RPMI8226 (cell line): ENCODE results near the gene TDRD5.
"Not testable (repeated sequence)": the region's sequence is repeated elsewhere in the genome, so short reads cannot be mapped to it uniquely, and the experiment has no call there.

Experiments
- DNase-seq: peaks from one replicate; pipeline ENCODE4 v3.0.0-alpha.2; 2015

TDRD5 gene

DNA sequence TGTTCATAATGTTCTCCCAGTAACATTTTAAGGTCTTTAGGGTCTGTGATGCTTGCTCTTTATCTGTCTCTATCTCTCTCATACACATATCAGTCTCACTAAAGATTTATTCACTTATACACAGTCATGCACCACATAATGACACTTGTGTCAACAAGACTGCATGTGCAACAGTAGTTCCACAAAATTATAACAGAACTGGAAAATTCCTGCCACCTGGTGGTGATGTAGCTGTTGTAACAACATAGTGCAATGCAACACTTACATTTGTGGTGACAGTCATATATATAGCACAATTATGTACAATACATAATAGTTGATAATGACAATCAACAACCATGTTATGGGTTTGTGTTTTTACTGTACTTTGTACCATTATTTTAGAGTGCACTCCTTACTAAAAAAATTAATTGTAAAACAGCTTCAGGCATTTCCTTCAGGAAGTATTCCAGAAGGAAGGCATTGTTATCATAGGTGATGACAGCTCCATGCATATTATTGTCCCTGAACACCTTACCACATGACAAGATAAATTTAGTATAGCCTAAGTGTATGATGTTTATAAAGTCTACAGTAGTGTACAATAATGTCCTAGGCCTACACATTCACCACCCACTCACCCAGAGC, 8.1 kb downstream of the TDRD5 start:
- DNase-seq: peak; percentile 68

DNA sequence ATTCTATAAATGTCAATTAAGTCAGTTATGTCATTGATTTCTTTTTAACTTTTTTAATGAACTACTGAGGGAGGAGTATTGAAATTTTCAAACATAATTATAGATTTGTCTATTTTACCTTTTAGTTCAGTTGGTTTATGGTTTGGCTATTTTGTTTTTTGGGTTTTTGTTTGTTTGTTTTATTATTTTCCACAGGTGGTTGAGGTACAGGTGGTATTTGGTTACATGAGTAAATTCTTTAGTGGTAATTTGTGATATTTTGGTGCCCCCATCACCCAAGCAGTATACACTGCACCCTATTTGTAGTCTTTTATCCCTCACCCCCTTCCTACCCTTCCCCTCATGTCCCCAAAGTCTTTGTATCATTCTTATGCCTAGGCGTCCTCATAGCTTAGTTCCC, 9.5 kb downstream of the TDRD5 start:
- no peak for DNase-seq

DNA sequence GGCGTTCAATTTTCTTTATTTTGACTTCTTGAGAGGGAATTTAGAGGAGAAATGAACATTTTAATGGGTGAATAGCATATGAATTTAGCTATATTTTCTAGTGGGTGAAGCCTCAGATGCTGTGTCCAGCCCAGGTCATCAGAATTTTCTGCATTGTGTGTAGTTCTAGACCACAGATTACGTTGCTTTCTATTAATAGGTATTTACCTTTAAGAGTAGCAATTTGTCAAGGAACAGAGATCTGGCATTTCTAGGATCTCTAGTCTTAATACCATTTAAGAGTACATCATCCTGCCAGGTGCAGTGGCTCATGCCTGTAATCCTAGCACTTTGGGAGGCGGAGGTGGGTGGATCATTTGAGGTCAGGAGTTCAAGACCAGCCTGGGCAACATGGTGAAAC, 20.7 kb downstream of the TDRD5 start:
- DNase-seq: peak; percentile 75

DNA sequence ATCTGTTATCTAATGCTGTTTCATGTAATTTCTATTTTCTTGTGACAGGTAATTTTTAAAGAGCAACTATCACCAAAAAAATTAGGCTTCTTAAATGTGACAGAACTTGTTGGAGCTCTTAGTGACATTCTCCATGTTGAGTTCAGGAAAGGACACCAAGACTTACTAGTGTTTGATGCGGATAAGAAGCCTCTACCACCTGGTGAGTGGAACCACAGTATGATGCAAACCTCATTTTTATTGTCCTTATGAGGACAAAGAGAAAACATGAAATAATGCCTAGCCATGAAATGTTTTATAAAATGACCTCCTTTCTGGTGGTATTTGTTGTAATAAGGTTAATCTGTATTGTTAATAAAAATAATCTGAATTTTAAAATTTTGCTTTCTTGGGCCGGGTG, 39.1 kb downstream of the TDRD5 start:
- no peak for DNase-seq

DNA sequence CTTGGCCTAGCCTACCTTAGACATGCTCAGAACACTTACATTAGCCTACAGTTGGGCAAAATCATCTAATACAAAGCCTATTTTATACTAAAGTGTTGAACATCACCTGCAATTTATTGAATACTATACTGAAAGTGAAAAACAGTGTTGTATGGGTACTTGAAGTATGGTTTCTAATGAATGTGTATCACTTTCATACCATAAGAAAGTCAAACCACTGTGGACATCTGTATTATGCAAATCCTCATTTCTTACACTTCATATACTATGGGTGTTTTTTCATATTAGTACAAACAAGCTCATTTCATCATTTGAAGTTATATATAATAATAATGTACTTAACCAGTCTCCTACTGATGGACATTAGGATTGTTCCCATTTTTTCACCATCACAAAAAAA, 41.2 kb downstream of the TDRD5 start:
- DNase-seq: no peak

DNA sequence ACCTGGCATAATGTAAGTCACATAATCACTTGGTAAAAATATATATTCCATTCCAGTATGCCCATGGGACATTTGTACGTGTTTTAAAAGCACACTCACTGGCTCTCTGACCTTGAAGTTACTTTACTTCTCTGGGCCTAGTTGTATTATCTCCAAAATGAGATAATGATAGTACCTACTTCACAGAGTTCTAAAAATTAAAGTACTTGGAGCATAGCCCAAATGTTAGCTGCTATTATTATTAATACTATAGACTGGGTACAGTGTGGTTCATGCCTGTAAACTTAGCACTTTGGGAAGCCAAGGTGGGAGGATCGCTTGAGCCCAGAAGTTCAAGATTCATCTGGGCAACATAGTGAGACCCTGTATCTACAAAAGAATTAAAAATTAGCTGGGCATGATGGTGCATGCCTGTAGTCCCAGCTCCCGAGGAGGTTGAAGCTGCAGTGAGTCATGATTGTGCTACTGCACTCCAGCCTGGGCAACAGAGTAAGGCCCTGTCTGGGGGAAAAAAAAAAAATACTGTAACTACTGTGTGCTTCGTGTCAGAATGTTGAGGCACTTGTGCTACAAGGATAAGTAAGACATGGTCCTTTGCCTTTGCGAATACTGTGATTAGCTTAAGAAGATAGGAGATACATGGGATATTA, 45.7 kb downstream of the TDRD5 start:
- no peak for DNase-seq

DNA sequence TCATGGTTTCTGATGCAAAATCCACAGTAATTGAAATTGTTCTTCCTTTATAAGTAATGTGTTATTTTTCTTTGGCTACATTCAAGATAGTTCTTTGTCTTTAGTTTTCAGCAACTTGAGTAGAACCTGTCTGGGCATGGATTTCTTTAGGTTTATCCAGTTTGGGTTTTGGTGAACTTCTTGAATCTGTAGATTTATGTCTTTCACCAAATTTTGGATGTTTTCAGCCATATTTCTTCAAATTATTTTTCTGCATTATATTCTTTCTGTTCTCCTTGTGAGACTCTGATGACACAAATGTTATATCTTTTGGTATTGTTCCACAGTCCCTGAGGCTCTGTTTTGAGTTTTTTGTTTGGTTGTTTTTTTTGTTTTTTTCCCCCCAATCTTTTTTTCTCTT, 69.4 kb downstream of the TDRD5 start:
- no peak for DNase-seq

DNA sequence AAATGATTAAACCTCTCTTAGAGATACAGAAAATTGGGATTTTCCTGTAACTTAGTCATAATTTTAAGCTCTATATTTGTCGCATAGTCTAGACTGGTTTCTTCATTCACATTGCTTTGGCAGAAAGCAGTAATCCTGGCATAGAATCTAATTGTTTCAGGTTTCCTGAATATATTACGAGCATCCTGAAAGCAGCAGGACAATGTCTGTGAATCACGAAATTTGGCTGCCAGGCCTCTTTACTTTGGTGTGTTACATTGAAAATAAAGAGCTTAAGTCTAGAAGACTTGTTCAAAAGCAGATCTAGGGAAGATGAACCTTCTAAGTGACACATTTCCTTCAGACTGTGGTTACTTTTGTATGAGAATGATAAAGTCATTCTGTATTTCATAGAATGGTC, 72.2 kb downstream of the TDRD5 start:
- no peak for DNase-seq

DNA sequence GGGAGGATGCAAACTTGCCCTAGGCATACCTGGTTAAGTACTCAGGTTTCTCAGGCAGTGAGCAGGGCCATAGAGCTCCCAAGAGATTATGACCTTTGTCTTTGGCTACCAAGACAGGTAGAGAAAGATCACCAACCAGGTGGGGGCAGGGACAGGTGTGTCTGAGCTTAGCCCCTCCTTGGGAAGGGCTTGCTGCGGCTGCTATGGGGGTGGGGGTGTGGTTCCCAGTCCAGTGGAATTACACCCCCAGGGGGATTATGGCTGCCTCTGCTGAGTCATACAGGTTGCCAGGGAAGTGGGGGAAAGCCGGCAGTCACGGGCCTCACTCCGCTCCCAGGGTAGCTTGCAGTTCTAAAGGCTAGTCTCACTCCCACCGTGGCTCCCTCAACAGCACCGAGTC, 86.2 kb downstream of the TDRD5 start:
- no peak for DNase-seq

DNA sequence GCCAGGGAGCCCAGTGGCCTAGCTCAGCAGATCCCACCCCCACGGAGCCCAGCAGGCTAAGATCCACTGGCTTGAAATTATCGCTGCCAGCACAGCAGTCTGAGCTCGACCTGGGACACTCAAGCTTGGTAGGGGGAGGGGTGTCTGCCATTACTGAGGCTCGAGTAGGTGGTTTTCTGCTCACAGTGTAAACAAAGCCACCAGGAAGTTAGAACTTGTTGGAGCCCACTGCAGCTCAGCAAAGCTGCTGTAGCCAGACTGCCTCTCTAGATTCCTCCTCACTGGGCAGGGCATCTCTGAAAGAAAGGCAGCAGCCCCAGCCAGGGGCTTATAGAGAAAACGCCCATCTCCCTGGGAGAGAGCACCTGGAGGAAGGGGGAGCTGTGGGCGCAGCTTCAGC, 102.9 kb downstream of the TDRD5 start:
- DNase-seq: not testable (repeated sequence)

DNA sequence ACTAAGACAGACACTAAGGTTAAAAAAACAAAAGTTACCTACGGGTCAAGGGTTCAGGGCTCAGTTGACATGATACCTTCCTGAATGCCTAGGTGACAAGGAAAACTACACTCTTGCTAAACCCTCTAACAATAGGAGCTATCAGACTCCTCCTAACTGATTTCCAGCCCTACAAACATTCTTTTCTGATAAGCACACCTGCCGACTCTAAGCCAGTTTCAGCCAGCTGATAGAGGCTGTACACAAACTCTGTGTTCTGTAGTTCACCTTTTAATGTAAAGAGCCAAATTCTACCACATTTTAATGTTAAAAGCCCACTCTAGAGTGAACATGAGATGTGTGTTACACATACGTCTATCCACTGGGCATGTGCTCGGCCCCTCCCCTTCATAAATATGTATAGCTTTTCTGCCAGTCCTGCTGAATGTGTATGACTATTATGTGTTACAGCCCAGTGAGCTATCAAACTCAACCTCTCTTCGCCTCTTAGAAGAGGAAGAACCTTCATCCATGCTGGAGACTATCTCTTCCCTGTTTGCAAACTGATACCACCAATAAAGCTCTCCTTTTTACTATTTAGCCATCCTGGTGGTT, 111.4 kb downstream of the TDRD5 start:
- no peak for DNase-seq

DNA sequence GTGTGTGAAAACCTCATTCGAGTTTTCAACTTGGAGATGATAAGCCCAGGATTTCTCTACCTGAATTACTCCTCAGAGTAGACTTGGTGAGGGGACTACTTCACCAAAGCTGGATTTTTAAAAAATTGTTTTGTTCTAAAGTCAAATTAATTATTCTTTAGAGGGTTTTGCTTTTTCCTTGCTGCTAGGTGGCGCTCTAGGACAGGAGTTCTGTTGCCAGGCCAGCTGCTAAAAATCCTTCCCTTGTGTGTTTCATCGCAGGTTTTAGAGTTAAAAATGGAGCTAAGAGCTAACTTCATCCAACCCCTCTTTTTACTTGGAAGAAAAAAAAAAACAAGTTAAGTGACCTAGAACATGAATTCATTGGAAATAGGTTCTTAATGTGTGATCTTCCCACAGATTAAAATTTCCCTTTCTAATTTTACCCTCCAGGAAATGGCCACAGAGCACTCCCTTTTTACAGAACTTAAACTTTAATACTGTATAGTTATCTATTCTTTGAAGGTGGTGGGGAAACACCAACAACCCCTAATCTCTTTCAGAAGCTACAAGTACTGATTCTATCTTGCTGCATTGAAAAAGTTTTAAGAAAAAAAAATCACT, 114.8 kb downstream of the TDRD5 start:
- DNase-seq: peak; percentile 71

DNA sequence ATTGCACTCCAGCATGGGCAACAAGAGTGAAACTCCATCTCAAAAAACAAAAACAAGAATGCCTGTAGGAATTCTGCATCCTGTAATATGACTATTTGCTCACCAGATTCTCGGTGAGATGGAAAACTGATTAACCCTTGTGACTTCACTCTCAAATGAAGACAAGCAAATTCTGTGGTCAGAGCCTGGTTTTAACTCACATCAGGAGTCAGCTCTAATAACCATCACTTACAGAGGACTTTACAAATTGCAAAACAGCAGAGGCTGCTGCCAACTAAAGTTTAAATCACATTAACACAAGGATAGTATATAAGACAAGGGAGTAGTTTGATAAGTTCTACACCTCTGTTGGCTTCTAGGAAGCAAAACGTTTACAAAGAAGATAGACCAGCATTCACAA, 115.8 kb downstream of the TDRD5 start:
- no peak for DNase-seq

DNA sequence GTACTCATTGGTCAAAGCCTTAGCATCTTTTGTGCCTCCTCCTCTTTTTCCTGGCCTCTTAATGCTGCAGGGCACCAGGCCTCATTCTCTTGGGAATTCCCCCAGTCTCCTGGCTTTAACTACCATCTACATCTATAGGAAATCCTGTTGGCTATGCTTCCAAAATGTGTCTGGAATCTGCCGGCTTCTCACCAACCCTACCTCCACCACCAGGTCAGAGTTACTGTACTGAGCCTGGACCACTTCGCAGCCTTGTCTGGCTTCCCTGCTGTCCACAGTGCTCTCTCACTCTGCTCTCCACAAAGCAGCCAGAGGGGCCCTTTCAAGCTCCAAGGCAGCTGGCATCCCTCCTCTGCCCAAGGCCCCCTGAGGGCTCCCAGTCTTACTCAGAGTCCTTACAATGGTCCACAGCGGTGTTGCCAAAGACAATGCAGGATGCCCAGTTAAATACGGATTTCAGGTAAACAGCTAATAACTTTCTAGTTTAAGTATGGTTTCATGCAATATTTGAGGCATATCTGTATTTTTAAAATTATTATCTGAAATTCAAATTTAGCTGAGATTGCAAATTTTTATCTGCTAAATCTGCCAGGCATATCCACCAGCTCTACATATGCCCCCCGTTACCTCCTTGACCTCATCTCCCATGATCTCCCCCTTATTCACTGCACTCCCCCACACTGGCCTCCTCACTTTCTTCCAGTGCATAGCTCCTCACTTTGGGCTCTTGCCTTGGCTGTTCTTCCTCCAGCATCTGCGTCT, 117.0 kb downstream of the TDRD5 start:
- DNase-seq: no peak

DNA sequence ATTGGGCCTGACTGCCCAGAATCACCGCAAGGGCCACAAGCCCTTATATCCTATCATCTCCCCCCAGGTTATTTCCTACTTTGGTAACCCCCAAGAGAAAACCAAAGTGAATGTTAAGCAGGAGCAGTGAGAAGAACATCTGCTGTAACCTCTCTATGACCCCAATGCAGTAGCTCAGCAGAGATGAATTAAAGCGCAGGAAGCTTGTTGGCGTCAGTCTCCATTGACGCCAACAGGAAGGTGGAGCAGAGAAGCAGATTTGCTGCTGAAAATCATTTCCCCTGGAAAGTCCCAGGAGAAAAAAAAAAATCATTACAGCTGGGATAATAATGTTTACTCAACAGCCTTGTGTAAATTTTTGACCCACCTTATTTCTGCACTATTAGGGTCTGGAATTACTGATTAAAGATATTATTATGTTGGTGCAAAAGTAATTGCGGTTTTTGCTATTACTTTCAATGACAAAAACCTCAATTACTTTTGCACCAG, 118.3 kb downstream of the TDRD5 start:
- peak; percentile 53 for DNase-seq

DNA sequence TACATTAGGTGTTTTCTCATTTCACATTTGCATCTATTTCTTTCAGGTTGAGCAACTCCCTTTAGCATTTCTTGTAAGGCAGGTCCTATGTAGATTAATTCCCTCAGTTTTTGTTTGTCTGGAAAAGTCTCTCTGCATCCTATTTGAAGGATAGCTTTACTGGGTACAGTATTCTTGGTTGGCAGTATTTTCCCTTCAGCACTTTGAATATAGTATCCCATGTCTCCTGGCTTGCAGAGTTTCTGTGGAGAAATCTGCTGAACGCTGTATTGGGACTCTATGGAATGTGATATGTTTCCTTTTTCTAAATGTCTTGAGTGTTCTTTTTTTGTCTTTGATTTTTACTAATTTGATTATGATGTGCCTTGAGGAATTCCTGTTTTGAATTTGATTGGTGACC, 122.5 kb downstream of the TDRD5 start:
- DNase-seq: no peak

DNA sequence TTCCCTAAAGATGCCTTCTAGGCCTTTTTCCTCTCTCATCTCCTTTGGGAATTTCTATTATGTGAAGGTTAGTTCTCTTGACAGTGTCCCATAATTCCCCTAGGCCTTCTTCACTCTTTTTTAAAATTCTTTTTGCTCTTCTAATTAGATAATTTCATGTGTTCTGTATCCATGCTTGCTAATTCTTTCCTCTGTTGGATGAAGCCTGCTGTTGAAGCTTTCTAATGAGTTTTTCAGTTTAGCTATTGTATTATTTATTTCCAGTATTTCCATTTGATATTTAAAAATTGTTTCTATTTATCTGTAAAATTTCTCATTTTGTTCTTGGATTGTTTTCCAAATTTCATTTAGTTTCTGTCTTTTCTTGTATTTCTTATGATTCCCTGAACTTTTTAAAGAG, 123.0 kb downstream of the TDRD5 start:
- DNase-seq: no peak

DNA sequence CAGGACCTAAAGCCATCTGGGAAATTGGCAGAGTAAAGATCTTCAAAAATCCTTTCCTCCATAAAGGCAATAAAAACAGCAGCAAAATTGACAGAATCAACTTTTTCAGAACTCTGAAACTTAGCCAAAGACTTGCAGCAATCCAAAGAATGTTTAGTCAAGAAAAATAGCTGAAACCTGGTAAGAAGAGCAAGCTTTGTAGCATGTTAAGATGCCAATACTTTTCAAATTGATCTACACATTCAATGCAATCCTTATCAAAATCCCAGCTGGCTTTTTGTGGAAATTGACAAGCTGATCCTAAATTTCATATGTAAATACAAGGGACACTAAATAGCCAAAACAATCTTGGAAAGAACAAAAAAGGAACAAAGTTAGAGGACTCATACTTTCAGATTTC, 127.6 kb downstream of the TDRD5 start:
- DNase-seq: no peak

DNA sequence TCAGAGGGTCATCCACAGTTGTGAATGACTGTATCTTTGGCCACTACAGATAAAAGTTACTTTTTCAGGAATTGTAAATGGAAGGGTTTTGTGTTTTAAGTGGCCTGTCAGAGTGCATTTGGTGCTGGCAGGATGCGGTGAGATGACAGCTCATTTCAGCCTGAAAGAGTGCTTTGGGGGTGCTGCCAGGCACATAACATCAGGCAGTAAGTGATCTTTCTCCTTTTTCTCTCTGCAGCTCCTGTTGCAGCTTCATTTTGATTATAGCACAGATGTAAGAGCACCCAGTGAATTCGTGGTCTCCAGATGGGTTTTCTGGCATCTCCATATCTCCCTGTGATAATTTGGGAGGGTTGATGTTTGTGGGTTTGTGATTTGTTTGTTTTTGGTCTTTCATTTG, 136.6 kb downstream of the TDRD5 start:
- DNase-seq: no peak

DNA sequence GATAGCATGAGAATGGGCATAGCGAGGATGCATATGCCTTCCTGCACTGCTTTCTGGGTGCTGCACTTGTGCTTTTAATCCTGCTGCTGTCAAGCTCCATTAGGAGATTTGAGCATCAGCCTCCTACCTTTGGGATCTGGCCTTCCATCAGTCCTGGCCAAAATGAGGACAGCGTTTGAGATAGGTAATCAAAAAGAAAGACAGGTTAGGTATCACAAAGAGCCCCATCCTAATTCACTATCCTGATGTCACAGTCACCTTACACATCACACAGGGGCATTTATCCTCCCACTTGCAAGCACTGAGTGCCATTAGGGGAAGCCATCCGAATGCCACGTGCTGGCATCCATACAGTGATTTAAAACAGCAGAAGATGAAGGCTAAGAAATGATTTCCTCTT, 138.2 kb downstream of the TDRD5 start:
- no peak for DNase-seq

DNA sequence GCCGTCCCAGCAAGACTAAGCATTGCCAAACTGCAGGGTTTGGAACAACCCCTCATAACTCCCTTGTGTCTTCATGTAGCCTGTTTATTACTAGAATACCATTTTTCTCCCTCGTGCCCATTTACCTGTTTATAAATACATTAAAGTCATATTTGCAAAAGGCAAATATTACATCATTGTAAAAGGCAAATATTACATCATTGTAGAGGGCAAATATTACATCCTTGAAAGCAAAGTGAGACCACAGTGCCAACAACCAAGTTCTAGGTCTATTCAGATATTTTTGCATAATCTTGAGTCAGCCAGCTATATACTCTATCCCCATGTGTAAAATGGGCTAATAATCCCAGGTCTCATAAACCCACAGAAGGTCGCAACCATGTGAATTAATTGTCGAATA, 140.0 kb downstream of the TDRD5 start:
- no peak for DNase-seq
